OCI-LY3 (cell line): ENCODE data around the gene ZYX.

Experiments
- H2AFZ ChIP-seq: fragments of 200-600, 300-600 bp; shearing (Covaris generic); 2 replicates; pipeline ENCODE4 v1.6.0; 2014; ENCODE audit warnings: antibody characterized with exemption, low read depth, low read length
- H3K27ac ChIP-seq: fragments of 200-600, 300-600 bp; sonication (generic); 2 replicates; pipeline ENCODE4 v1.5.1; 2014; ENCODE audit warnings: mild to moderate bottlenecking, low read length, moderate library complexity, mixed read lengths
- H3K27me3 ChIP-seq: fragments of 200-600, 300-600 bp; sonication (generic); 2 replicates; pipeline ENCODE4 v1.6.1; 2014; ENCODE audit warnings: low read depth, low read length, mixed read lengths
- H3K36me3 ChIP-seq: fragments of 200-600, 300-600 bp; sonication (generic); replicated peaks from 2 replicates; pipeline ENCODE3; 2014; ENCODE audit warnings: low read depth, low read length, mixed read lengths
- H3K4me1 ChIP-seq: fragments of 300-600, 200-600 bp; sonication (generic); 2 replicates; pipeline ENCODE4 v1.6.1; 2014; ENCODE audit warnings: low read length, mixed read lengths
- H3K4me2 ChIP-seq: fragments of 200-600, 300-600 bp; sonication (generic); 2 replicates; pipeline ENCODE4 v1.6.1; 2014; ENCODE audit warnings: low read length, mixed read lengths
- H3K4me3 ChIP-seq: fragments of 300-600, 200-600 bp; sonication (generic); 2 replicates; pipeline ENCODE4 v1.5.1; 2014; ENCODE audit warnings: antibody characterized with exemption, mild to moderate bottlenecking, low read length, moderate library complexity
- H3K79me2 ChIP-seq: fragments of 300-600, 200-600 bp; shearing (Covaris generic); 2 replicates; pipeline ENCODE4 v1.6.1; 2014; ENCODE audit warnings: mild to moderate bottlenecking, low read length, mixed read lengths
- H3K9ac ChIP-seq: fragments of 300-600, 200-600 bp; shearing (Covaris generic); 2 replicates; pipeline ENCODE4 v1.6.0; 2014; ENCODE audit warnings: mild to moderate bottlenecking, low read length, moderate library complexity
- H3K9me3 ChIP-seq: fragments of 200-600, 300-600 bp; shearing (Covaris generic); 2 replicates; pipeline ENCODE4 v1.6.1; 2014; ENCODE audit warnings: low read length, mixed read lengths; ENCODE audit not compliant: insufficient read depth
- H4K20me1 ChIP-seq: fragments of 200-600, 300-600 bp; sonication (generic); 2 replicates; pipeline ENCODE4 v1.6.1; 2016; ENCODE audit warnings: low read length, mixed read lengths; ENCODE audit not compliant: insufficient read depth
- CTCF ChIP-seq: fragments of 200-600, 300-600 bp; sonication (generic); IDR thresholded peaks from 2 replicates; pipeline ENCODE4 v1.5.1; 2014; ENCODE audit warnings: antibody characterized with exemption, low read length, low read depth
- EZH2phosphoT487 ChIP-seq: fragments of 200-600 bp; shearing (Covaris generic); IDR thresholded peaks from 2 replicates; pipeline ENCODE4 v1.6.1; 2018; ENCODE audit warnings: antibody characterized with exemption, mixed run types, low read depth

The ZYX gene

GRCh38 chr7:143392875-143393266, 11.7 kb downstream of the ZYX start:
- TF ChIP-seq EZH2phosphoT487 (no peak), CTCF (no peak)
- 0 out of 2 replicates have a peak, but pooled peaks cover 3% of the 10 kb centered on the region for H3K27me3 ChIP-seq
- no peak overlapping the region for H3K4me2 ChIP-seq
- H3K9ac ChIP-seq: no peak overlapping the region
- no peaks in the 10 kb centered on the region for H3K4me1 ChIP-seq
- H3K9me3 ChIP-seq: no peaks in the 10 kb centered on the region
- H3K79me2 ChIP-seq: no peaks in the 10 kb centered on the region
- no peak overlapping the region for H3K4me3 ChIP-seq
- peaks cover 20% of the 10 kb centered on the region for H3K36me3 ChIP-seq
- H4K20me1 ChIP-seq: 0 out of 2 replicates have a peak, but pooled peaks cover 4% of the 10 kb centered on the region
- no peak overlapping the region for H2AFZ ChIP-seq
- H3K27ac ChIP-seq: no peak overlapping the region

GRCh38 chr7:143393267-143394041, 12.3 kb downstream of the ZYX start:
- no peak overlapping the region for H3K9ac ChIP-seq
- H3K4me1 ChIP-seq: no peaks in the 10 kb centered on the region
- H3K36me3 ChIP-seq: peaks cover 20% of the 10 kb centered on the region
- no peak for TF ChIP-seq CTCF
- no peak for TF ChIP-seq EZH2phosphoT487
- no peaks in the 10 kb centered on the region for H3K79me2 ChIP-seq
- no peak overlapping the region for H3K27ac ChIP-seq
- 0 out of 2 replicates have a peak, but pooled peaks cover 4% of the 10 kb centered on the region for H4K20me1 ChIP-seq
- H3K9me3 ChIP-seq: no peaks in the 10 kb centered on the region
- H3K4me2 ChIP-seq: no peak overlapping the region
- H3K27me3 ChIP-seq: 0 out of 2 replicates have a peak, but pooled peaks cover 4% of the 10 kb centered on the region
- no peak overlapping the region for H2AFZ ChIP-seq
- no peak overlapping the region for H3K4me3 ChIP-seq

- Histone ChIP-seq H2AFZ (no peak overlapping the region), H3K36me3 (peaks cover 17% of the 10 kb centered on the region), H3K9me3 (no peaks in the 10 kb centered on the region), H3K9ac (no peak overlapping the region), H3K79me2 (no peaks in the 10 kb centered on the region), H4K20me1 (0 out of 2 replicates have a peak, but pooled peaks cover 4% of the 10 kb centered on the region), H3K27ac (no peak overlapping the region), H3K4me1 (no peaks in the 10 kb centered on the region), H3K4me3 (no peak overlapping the region), H3K27me3 (0 out of 2 replicates have a peak, but pooled peaks cover 4% of the 10 kb centered on the region), H3K4me2 (no peak overlapping the region)
- TF ChIP-seq EZH2phosphoT487 (no peak), CTCF (no peak)
Measured at GRCh38 chr7:143394068-143394467, 12.9 kb downstream of the ZYX start.

GRCh38 chr7:143394777-143395176, 13.6 kb downstream of the ZYX start:
- Histone ChIP-seq H3K9me3 (no peaks in the 10 kb centered on the region), H3K36me3 (peaks cover 14% of the 10 kb centered on the region), H4K20me1 (0 out of 2 replicates have a peak, but pooled peaks cover 4% of the 10 kb centered on the region), H3K4me1 (no peaks in the 10 kb centered on the region), H3K4me3 (no peak overlapping the region), H3K79me2 (no peaks in the 10 kb centered on the region), H2AFZ (no peak overlapping the region), H3K27me3 (0 out of 2 replicates have a peak, but pooled peaks cover 4% of the 10 kb centered on the region), H3K9ac (no peak overlapping the region), H3K27ac (no peak overlapping the region), H3K4me2 (no peak overlapping the region)
- TF ChIP-seq CTCF: no peak
- no peak for TF ChIP-seq EZH2phosphoT487
